ENCODE measurements around the gene GPN2.
"Not testable (repeated sequence)": the region's sequence is repeated elsewhere in the genome, so short reads cannot be mapped to it uniquely, and the experiment has no call there.

GPN2 gene

GRCh38 chr1:26900815-26901511 lies 10.9 kb upstream of the GPN2 start:
- no peak for DNase-seq

- DNase-seq = peak; percentile 95
These were observed 10.1 kb upstream of the GPN2 start, which contains the start of gene GPATCH3 for GRCh38 chr1:26900001-26900814. Gene GPATCH3, minus strand, starts transcription at chr1:26900467. Its CDS starts 25 bp downstream, at chr1:26900442.

GRCh38 chr1:26897351-26897750 lies 7.3 kb upstream of the GPN2 start:
- DNase-seq = no peak

GRCh38 chr1:26894263-26894662 lies 4.2 kb upstream of the GPN2 start:
- no peak for DNase-seq

GRCh38 chr1:26890467-26890796 lies 349 bp upstream of the GPN2 start:
- DNase-seq = no peak

- DNase-seq = no peak
These were observed 1.9 kb downstream of the GPN2 start for GRCh38 chr1:26888231-26888630.

- DNase-seq = no peak
These were observed 3.0 kb downstream of the GPN2 start for GRCh38 chr1:26887125-26887524.

GRCh38 chr1:26882696-26883463 lies 7.2 kb downstream of the GPN2 start:
- no peak for DNase-seq

GRCh38 chr1:26881611-26882010 lies 8.5 kb downstream of the GPN2 start:
- DNase-seq = not testable (repeated sequence)

- DNase-seq = no peak
These were observed 10.3 kb downstream of the GPN2 start for GRCh38 chr1:26879793-26880192.

- no peak for DNase-seq
These were observed 12.8 kb downstream of the GPN2 start for GRCh38 chr1:26877326-26877725.

- no peak for DNase-seq
These were observed 15.2 kb downstream of the GPN2 start for GRCh38 chr1:26874896-26875295.

GRCh38 chr1:26873097-26873496 lies 17.0 kb downstream of the GPN2 start:
- DNase-seq = not testable (repeated sequence)

GRCh38 chr1:26864610-26865480 lies 25.2 kb downstream of the GPN2 start:
- DNase-seq = peak; percentile 99

GRCh38 chr1:26863685-26864077 lies 26.4 kb downstream of the GPN2 start:
- no peak for DNase-seq

- no peak for DNase-seq
These were observed 27.1 kb downstream of the GPN2 start, which contains the start of gene SFN for GRCh38 chr1:26862781-26863684. Gene SFN, plus strand, starts transcription at chr1:26863149. Its CDS starts 64 bp downstream, at chr1:26863213.

- DNase-seq = no peak
These were observed 28.1 kb downstream of the GPN2 start for GRCh38 chr1:26861889-26862378.

GRCh38 chr1:26861286-26861701 lies 28.8 kb downstream of the GPN2 start:
- no peak for DNase-seq

GRCh38 chr1:26858891-26859640 lies 31.0 kb downstream of the GPN2 start:
- no peak for DNase-seq

- no peak for DNase-seq
These were observed 31.9 kb downstream of the GPN2 start for GRCh38 chr1:26858160-26858559.

Measured in right forelimb (tissue), 1 donor.